Adrenal gland (tissue), 12 donors: ENCODE data around the gene SERTAD2. TPM values are rescaled to one million over a fixed set of nuclear protein-coding genes. Genes with fewer than 3 reads are reported as not detected.

Experiments used
- DNase-seq, 7 donors: peaks; one replicate each; pipeline ENCODE4 v3.0.0-alpha.2; 2019 to 2020
- H3K27ac ChIP-seq, 5 donors: fragments of 200-600 bp; sonication (generic) in 4 of 5; 1 replicate in 3 of 5; 2 replicates in 2 of 5; pipeline versions ENCODE4 v1.5.1 to v1.8.0; 2016 to 2020; ENCODE audit warnings: mild to moderate bottlenecking in 1 of 5
- H3K27me3 ChIP-seq: fragments of 200-600 bp; 2 replicates; pipeline ENCODE4 v1.8.0; 2021
- H3K36me3 ChIP-seq, 2 donors: fragments of 200-600 bp; replicated peaks in 1 of 2; 1 replicate in 1 of 2; 2 replicates in 1 of 2; pipeline versions ENCODE4 v1.5.1 to v1.8.0; 2018 to 2022
- H3K4me1 ChIP-seq, 2 donors: fragments of 200-600 bp; replicated peaks in 1 of 2; 1 replicate in 1 of 2; 2 replicates in 1 of 2; pipeline versions ENCODE4 v1.5.1 to v1.8.0; 2018 to 2021
- H3K4me3 ChIP-seq, 4 donors: fragments of 200-600 bp; sonication (generic) in 3 of 4; one replicate each; pipeline ENCODE4 v1.5.1; 2016 to 2018
- H3K9me3 ChIP-seq, 3 donors: fragments of 200-600 bp; sonication (generic) in 1 of 3; replicated peaks in 1 of 3; 1 replicate in 2 of 3; 2 replicates in 1 of 3; pipeline versions ENCODE4 v1.5.1 to v1.8.0; 2016 to 2021
- POLR2A ChIP-seq, 2 donors: fragments of 450-650 bp; IDR thresholded peaks; one replicate each; pipeline ENCODE4 v1.6.1; 2017; ENCODE audit warnings: antibody characterized with exemption in 2 of 2, mild to moderate bottlenecking in 2 of 2, moderate library complexity in 1 of 2
- WGBS, 4 donors: extraction: QIAGEN DNeasy Blood & Tissue Kit in 2 of 4; methylation state at CpG; one replicate each; pipeline versions ENCODE4 v1.1.5 to v1.1.7; 2013 to 2017; 5-methylcytosine and 5-hydroxymethylcytosine counted together
- intact Hi-C, 2 donors: fragments of 100-400 bp; cut with DNase I; formaldehyde crosslinking; loops; one replicate each; pipeline versions ENCODE4 v1.14.1 to v1.15.0; 2022 to 2023
- polyA plus RNA-seq, 3 donors: library from polyadenylated mRNA; stranded (reverse); fragments of 200-250 nt in 2 of 3; fragments of 350-450 nt in 1 of 3; fragmentation: Illumina TruSeq in 1 of 3; extraction: RNeasy Lipid Tissue Mini Kit (QIAGEN cat#74804) in 1 of 3; gene quantifications; one replicate each; pipeline ENCODE4 v1.2.3, GENCODE V29; 2013 to 2014
- total RNA-seq, 9 donors: library from RNA; depleted of rRNA in 4 of 9; stranded (reverse); fragments of >200 nt in 4 of 9; fragments of 120-200 nt in 1 of 9; fragmentation: NEBNext Ultra II Directional in 1 of 9; extraction: Animal tissue kit (Norgen Biotek cat#: 25700) in 1 of 9; gene quantifications; one replicate each; pipeline versions ENCODE4 v1.1.0 to v1.2.4, GENCODE V29; 2013 to 2023
- TF ChIP-seq, protein P1 (sequence below), 6 experiments: fragments of 450-650 bp in 4 of 6; fragments of 200-600 bp in 2 of 6; sonication (generic) in 1 of 6; IDR thresholded peaks; 1 replicate in 5 of 6; 2 replicates in 1 of 6; pipeline versions ENCODE4 v1.5.1 to v1.8.0; 2016 to 2021; ENCODE audit warnings: antibody characterized with exemption in 6 of 6, mild to moderate bottlenecking in 2 of 6, moderate library complexity in 1 of 6
- donor health status: healthy with polysubstance abuse.
- donor health status: Bipolar disorder and iron deficiency.
- donor health status: DM: yes; HTN: yes; CAD: no.
- donor health status: DM: no; HTN: no; CAD: no.
- donor health status: DM: no; HTN: no; CAD: no.
- donor health status: DM: yes; HTN: yes; CAD: no.

The SERTAD2 gene
- total and polyA plus RNA-seq, 12 donors = 5.1 to 18.3 (median 11.3) TPM

GRCh38 chr2:64670047-64670446 lies 16.3 kb upstream of the SERTAD2 start:
- no peaks in the 10 kb centered on the region for H3K36me3 ChIP-seq
- H3K27ac ChIP-seq = no peak overlapping the region
- H3K9me3 ChIP-seq = no peaks in the 10 kb centered on the region
- H3K4me3 ChIP-seq = no peak overlapping the region
- DNase-seq = no peak
- H3K4me1 ChIP-seq = peaks cover 0 to 7% of the 10 kb centered on the region in 2 donors
- intact Hi-C loops = no loop called here
- H3K27me3 ChIP-seq = no peaks in the 10 kb centered on the region
- TF ChIP-seq POLR2A (IDR thresholded peaks at IDR 0.05) = no peak
- TF ChIP-seq, protein P1, sequence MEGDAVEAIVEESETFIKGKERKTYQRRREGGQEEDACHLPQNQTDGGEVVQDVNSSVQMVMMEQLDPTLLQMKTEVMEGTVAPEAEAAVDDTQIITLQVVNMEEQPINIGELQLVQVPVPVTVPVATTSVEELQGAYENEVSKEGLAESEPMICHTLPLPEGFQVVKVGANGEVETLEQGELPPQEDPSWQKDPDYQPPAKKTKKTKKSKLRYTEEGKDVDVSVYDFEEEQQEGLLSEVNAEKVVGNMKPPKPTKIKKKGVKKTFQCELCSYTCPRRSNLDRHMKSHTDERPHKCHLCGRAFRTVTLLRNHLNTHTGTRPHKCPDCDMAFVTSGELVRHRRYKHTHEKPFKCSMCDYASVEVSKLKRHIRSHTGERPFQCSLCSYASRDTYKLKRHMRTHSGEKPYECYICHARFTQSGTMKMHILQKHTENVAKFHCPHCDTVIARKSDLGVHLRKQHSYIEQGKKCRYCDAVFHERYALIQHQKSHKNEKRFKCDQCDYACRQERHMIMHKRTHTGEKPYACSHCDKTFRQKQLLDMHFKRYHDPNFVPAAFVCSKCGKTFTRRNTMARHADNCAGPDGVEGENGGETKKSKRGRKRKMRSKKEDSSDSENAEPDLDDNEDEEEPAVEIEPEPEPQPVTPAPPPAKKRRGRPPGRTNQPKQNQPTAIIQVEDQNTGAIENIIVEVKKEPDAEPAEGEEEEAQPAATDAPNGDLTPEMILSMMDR (IDR thresholded peaks at IDR 0.05) = no peak

DNA sequence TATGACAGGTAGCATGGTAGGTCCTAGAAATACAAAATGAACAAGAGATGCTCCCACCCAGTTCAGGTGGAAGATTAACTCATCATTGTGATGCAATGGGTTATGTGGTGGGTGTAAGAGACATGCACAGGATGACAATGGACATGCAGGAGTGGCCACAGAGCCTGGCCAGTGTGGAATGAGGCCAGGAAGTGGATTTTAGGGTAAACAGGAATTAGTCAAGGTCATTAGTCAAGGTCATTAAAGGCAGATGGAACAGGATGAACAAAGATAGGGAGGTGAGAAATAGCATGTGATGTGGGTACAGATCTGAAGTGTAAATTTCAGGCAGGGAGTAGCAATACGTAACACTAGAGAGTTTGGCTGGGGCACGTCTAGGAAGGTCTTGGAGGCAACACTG lies 15.6 kb upstream of the SERTAD2 start:
- 90 to 94% (median 92%) methylated on average over 2 of the region's 2 CpGs for WGBS, 4 donors
- intact Hi-C loops = no loop called here
- TF ChIP-seq POLR2A (IDR thresholded peaks at IDR 0.05) = no peak
- TF ChIP-seq, protein P1 (IDR thresholded peaks at IDR 0.05) = no peak
- Histone ChIP-seq H3K27ac (no peak overlapping the region), H3K36me3 (no peaks in the 10 kb centered on the region), H3K4me1 (peaks cover 0 to 7% of the 10 kb centered on the region in 2 donors), H3K27me3 (no peaks in the 10 kb centered on the region), H3K9me3 (no peaks in the 10 kb centered on the region), H3K4me3 (no peak overlapping the region)
- no peak for DNase-seq

DNA sequence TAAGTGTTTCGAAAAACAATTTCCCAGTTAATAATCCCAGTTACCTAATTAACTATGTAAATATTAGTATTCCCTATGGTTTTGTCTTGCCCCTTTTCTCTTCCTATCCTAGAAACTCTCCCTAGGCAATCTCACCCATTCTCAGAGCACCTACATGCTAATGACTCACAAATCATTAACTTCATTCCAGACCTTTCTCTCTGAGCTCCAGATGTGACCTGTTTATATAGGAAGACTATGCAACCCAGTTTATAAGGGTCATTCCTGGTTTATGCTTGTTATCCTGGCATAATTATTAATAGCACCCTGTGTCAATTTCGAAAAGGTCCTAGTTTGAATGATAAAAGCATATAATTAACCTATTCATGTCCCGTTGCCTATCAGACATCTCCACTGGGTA lies 14.8 kb upstream of the SERTAD2 start:
- H3K27me3 ChIP-seq = no peaks in the 10 kb centered on the region
- WGBS, 4 donors = 86 to 94% (median 92%) methylated on average over 3 of the region's 3 CpGs
- no peak overlapping the region for H3K27ac ChIP-seq
- no peak for DNase-seq
- no peak overlapping the region for H3K4me3 ChIP-seq
- TF ChIP-seq POLR2A (IDR thresholded peaks at IDR 0.05) = no peak
- TF ChIP-seq, protein P1 (IDR thresholded peaks at IDR 0.05) = no peak
- no peaks in the 10 kb centered on the region for H3K36me3 ChIP-seq
- intact Hi-C loops = no loop called here
- H3K4me1 ChIP-seq = peaks cover 0 to 7% of the 10 kb centered on the region in 2 donors
- no peaks in the 10 kb centered on the region for H3K9me3 ChIP-seq

DNA sequence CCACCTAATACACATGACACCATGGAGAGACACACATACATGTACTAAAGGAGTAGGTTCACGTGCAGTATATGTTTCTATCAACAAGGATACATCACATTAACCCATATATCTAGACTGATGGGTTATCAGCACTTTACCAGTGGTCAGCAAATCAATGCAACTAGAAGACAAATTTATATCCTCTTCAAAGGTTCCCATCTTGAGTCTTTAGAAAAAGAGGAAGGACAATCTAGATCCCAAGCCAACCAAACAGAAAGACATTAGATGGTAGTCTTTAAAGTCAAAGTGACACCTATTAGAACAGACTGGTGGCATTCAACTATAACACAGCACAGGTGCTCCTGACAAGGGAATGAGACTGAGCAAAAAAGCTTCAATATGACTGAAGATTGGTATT lies 13.8 kb upstream of the SERTAD2 start:
- no peaks in the 10 kb centered on the region for H3K36me3 ChIP-seq
- TF ChIP-seq, protein P1 (IDR thresholded peaks at IDR 0.05) = no peak
- no peak for TF ChIP-seq POLR2A (IDR thresholded peaks at IDR 0.05)
- DNase-seq = no peak
- intact Hi-C loops = no loop called here
- H3K4me1 ChIP-seq = peaks cover 0 to 7% of the 10 kb centered on the region in 2 donors
- no peaks in the 10 kb centered on the region for H3K9me3 ChIP-seq
- no peaks in the 10 kb centered on the region for H3K27me3 ChIP-seq
- WGBS, 4 donors = 94 to 100% (median 96%) methylated on average over 1 of the region's 1 CpG
- peak overlapping the region in 1 of 5 donors; percentile 13 for H3K27ac ChIP-seq
- H3K4me3 ChIP-seq = no peak overlapping the region
